ENCODE results near the gene KSR1.

DNA sequence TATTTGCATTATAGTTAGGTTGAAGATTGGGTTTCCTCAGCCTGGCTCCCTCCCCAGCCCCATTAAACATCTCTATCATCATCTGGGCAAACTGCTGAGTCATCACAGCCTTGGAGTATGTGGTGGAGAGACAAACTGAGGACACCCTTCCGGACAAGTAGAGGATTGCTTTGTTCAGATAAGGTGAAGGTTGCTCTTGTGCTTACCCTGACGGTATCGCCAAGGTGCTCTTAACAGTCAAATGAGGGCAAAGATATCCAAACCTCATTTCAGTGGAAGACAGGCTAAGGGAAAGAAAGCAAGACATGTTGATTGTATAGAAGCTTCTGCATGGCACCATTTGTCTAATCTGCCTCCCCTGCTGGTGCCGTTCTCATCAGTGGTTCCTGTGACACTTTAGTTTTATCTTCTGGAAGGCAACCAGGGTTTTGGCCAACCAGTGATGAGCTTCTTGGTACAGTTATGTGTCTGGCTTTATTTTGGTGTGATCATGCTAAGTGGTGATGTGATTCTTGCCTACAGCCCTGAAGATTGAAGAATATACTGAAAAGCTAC is 117.8 kb downstream of the KSR1 start:
- no peak for TF ChIP-seq EZH2phosphoT487 (IDR thresholded peaks at IDR 0.05; ENCODE audit: insufficient read depth, low read depth)
- no peak for TF ChIP-seq EZH2 (IDR thresholded peaks at IDR 0.05; ENCODE audit: insufficient read depth, poor library complexity, severe bottlenecking)

All from GM23248 (cell line).